Activated B cell treated with CpG ODN at 0.5 μM for 24 hours (primary cell): ENCODE data around the gene ZNF638. TPM values are rescaled to one million over a fixed set of nuclear protein-coding genes. Genes with fewer than 3 reads are reported as not detected.

Source experiments
- ATAC-seq: fragments of 200-7000 bp; cut with Tn5 transposase; one replicate; pipeline ENCODE4 v1.10.0; 2021; ENCODE audit warnings: low read depth, mild to moderate bottlenecking, moderate library complexity
- CTCF ChIA-PET: fragments of 350-600 bp; sonication (Branson Sonifier 250); formaldehyde crosslinking; loops from one replicate; lab custom pipeline; 2021; ENCODE audit warnings: antibody characterized with exemption; lab: Charles Lee
- POLR2A ChIA-PET: fragments of 350-600 bp; sonication (Branson Sonifier 250); formaldehyde crosslinking; loops from one replicate; lab custom pipeline; 2021; ENCODE audit warnings: antibody characterized with exemption; lab: Charles Lee
- DNase-seq: peaks from one replicate; pipeline ENCODE4 v3.0.0; 2022
- H3K27ac Mint-ChIP-seq: one replicate; pipeline ENCODE4 v1.8.0; 2020; ENCODE audit warnings: mixed read lengths
- H3K27me3 Mint-ChIP-seq: one replicate; pipeline ENCODE4 v1.8.0; 2021; ENCODE audit warnings: mixed read lengths
- H3K36me3 Mint-ChIP-seq: one replicate; pipeline ENCODE4 v1.8.0; 2021; ENCODE audit warnings: low read depth, mixed read lengths
- H3K4me1 Mint-ChIP-seq: one replicate; pipeline ENCODE4 v1.8.0; 2021; ENCODE audit warnings: mixed read lengths
- H3K4me3 Mint-ChIP-seq: one replicate; pipeline ENCODE4 v1.8.0; 2020; ENCODE audit warnings: mild to moderate bottlenecking, mixed read lengths
- H3K9me3 Mint-ChIP-seq: one replicate; pipeline ENCODE4 v1.8.0; 2020; ENCODE audit warnings: mixed read lengths
- CTCF ChIP-seq: fragments of 200-600 bp; IDR thresholded peaks from one replicate; pipeline ENCODE4 v1.8.0; 2022; ENCODE audit warnings: antibody characterized with exemption, mild to moderate bottlenecking
- intact Hi-C: fragments of 100-400 bp; cut with micrococcal nuclease; formaldehyde crosslinking; loops from one replicate; pipeline ENCODE4 v1.15.1; 2024
- total RNA-seq: library from RNA; stranded (reverse); gene quantifications from 2 replicates; pipeline ENCODE4 v1.2.3, GENCODE V29; 2022

Gene ZNF638
- total RNA-seq, 1 donor from 2014 or later: 152 TPM

GRCh38 chr2:71332435-71332796, 834 bp downstream of the ZNF638 start:
- TF ChIP-seq CTCF: no peak
- peak overlapping the region; percentile 100 for H3K27ac Mint-ChIP-seq
- H3K4me3 Mint-ChIP-seq: peak overlapping the region; percentile 100
- H3K4me1 Mint-ChIP-seq: peaks cover 48% of the 10 kb centered on the region
- ChIA-PET POLR2A (interaction anchor here (0.6 to 2.2 kb wide), 10 partner anchors 12 to 1142 kb away, joined by 3 to 27 read pairs (median 5); partner anchors contain the start of genes C2orf42, MCEE, MPHOSPH10 and NAGK), CTCF (interaction anchor here (1.0 to 2.0 kb wide), 2 partner anchors 33 to 262 kb away, joined by 4 to 9 read pairs; no protein-coding TSS in a partner anchor)
- no peak for ATAC-seq
- no peaks in the 10 kb centered on the region for H3K9me3 Mint-ChIP-seq
- intact Hi-C loops: loop anchor here (2.0 to 5.0 kb wide), 3 partner anchors 14 to 1900 kb away; partner anchors contain the start of genes CCT7, EXOC6B and PRADC1
- peaks cover 18% of the 10 kb centered on the region for H3K36me3 Mint-ChIP-seq
- no peaks in the 10 kb centered on the region for H3K27me3 Mint-ChIP-seq
- no peak for DNase-seq

- intact Hi-C loops: loop anchor here (2.0 to 5.0 kb wide), 3 partner anchors 13 to 1899 kb away; partner anchors contain the start of genes CCT7, EXOC6B and PRADC1
- Mint-ChIP-seq H3K36me3 (peaks cover 23% of the 10 kb centered on the region), H3K4me3 (peak overlapping the region; percentile 65), H3K27ac (no peak overlapping the region), H3K4me1 (peaks cover 60% of the 10 kb centered on the region), H3K9me3 (no peaks in the 10 kb centered on the region), H3K27me3 (no peaks in the 10 kb centered on the region)
- no peak for DNase-seq
- ChIA-PET POLR2A (no interaction called here), CTCF (interaction anchor here (2.0 kb wide), 1 partner anchor 34 kb away, joined by 9 read pairs; no protein-coding TSS in a partner anchor)
- no peak for TF ChIP-seq CTCF
- no peak for ATAC-seq
Observed at GRCh38 chr2:71333619-71334018, 2.0 kb downstream of the ZNF638 start.

GRCh38 chr2:71336384-71336783, 4.8 kb downstream of the ZNF638 start:
- ChIA-PET POLR2A (no interaction called here), CTCF (no interaction called here)
- intact Hi-C loops: no loop called here
- no peak overlapping the region for H3K27ac Mint-ChIP-seq
- no peak for TF ChIP-seq CTCF
- peaks cover 33% of the 10 kb centered on the region for H3K36me3 Mint-ChIP-seq
- no peaks in the 10 kb centered on the region for H3K9me3 Mint-ChIP-seq
- ATAC-seq (no peak), DNase-seq (no peak)
- H3K4me3 Mint-ChIP-seq: no peak overlapping the region
- peaks cover 77% of the 10 kb centered on the region for H3K4me1 Mint-ChIP-seq
- no peaks in the 10 kb centered on the region for H3K27me3 Mint-ChIP-seq

GRCh38 chr2:71336802-71337201, 5.2 kb downstream of the ZNF638 start:
- intact Hi-C loops: no loop called here
- Mint-ChIP-seq H3K36me3 (peaks cover 31% of the 10 kb centered on the region), H3K4me1 (peaks cover 76% of the 10 kb centered on the region), H3K27me3 (no peaks in the 10 kb centered on the region), H3K4me3 (no peak overlapping the region), H3K27ac (no peak overlapping the region), H3K9me3 (no peaks in the 10 kb centered on the region)
- no peak for ATAC-seq
- ChIA-PET CTCF (no interaction called here), POLR2A (no interaction called here)
- TF ChIP-seq CTCF: no peak
- no peak for DNase-seq

GRCh38 chr2:71337776-71338175, 6.2 kb downstream of the ZNF638 start:
- DNase-seq (no peak), ATAC-seq (no peak)
- CTCF ChIA-PET: no interaction called here
- intact Hi-C loops: no loop called here
- no peak overlapping the region for H3K4me3 Mint-ChIP-seq
- peaks cover 30% of the 10 kb centered on the region for H3K36me3 Mint-ChIP-seq
- no peak overlapping the region for H3K27ac Mint-ChIP-seq
- peaks cover 72% of the 10 kb centered on the region for H3K4me1 Mint-ChIP-seq
- H3K27me3 Mint-ChIP-seq: no peaks in the 10 kb centered on the region
- no peaks in the 10 kb centered on the region for H3K9me3 Mint-ChIP-seq
- TF ChIP-seq CTCF: no peak
- POLR2A ChIA-PET: no interaction called here
